Midbrain (tissue), 1 donor: ENCODE results near the gene TP53I11.

Source experiments
- DNase-seq: peaks from one replicate; lab custom pipeline; 2025; lab: John Stamatoyannopoulos, UW

Gene TP53I11, protein sequence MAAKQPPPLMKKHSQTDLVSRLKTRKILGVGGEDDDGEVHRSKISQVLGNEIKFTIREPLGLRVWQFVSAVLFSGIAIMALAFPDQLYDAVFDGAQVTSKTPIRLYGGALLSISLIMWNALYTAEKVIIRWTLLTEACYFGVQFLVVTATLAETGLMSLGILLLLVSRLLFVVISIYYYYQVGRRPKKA

DNA sequence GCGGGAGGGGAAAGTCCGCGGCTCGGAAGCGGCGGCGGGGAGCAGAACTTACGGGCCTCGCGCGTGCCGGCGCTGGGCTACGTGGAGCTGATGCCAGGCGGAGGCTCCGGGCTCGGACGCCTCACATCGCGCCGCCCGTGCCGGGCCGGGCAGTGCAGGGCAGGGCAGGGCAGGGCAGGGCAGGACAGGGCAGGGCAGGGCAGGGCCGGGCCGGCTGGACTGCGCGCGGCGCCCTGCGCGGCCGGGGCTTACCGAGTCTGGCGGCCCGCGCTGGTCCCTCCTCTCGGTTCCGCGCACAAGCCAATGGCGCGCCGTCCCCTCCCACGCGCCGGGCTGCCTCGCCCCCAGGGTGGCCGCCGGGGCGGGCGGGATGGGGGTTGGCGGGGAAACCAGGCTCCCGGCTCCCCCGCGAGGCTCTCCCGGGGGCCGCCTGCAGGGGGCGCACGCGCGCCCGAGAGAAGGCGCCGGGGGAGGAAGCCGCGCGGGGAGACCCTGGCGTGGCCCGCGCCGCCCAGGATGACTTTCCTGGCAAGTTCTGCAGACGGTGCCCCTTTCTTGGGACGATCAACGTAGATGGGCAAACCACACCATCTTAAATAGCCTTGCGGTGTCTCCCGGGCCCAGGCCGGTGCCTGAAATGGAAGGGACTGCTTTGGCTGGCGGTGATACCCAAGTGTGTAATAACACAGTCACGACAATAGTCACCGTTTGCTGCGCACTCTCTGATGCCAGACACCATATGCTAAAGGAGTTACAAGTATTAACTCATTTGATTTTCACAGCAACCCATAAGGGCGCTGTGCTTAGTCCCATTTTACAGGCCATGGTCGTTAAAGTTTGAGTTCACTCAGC is at the start of gene TP53I11:
Gene TP53I11 (minus strand): TSS at position 259 of the 852 bp plus-strand sequence. CDS start 12,548 bp downstream, outside the sequence.
- DNase-seq: peak; percentile 27

DNA sequence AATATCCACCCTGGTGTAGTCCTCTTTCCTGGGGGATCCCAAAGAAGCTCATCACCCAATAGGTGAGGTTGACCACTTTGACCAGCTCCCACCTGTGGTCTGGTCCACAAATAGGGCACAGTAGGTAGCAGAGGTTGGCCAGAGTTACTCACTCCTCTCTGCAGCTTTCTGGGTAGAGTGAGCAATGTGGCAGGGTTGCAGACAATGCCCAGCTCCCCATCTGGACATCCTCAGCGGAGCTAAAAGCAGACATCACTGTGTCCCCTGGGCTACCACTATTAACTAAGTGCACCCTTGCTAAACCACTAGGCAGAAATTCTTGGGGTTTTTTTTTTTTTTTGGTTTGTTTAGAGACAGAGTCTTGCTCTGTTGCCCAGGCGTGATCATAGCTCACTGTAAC is 48.4 kb upstream of the TP53I11 start:
- no peak for DNase-seq

DNA sequence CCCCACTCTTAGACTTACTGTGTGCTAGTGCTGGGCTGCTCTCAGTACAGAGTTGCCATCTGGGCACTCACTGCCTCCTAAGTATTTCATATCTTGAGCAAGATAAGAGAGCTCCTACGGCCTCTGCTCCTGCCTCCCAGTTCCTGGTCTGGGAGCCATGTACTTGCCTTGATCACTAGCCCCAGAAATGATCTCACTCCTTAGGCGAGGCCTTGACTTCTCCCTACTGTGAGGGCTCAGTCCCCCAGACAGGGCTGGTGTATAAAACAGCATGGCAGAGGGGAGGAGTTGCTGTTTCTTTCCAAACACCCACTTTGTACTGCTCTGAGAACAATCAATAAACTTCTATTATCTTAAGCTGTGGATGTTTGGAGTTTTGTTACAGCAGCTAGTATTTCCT is 47.4 kb upstream of the TP53I11 start:
- DNase-seq: no peak

DNA sequence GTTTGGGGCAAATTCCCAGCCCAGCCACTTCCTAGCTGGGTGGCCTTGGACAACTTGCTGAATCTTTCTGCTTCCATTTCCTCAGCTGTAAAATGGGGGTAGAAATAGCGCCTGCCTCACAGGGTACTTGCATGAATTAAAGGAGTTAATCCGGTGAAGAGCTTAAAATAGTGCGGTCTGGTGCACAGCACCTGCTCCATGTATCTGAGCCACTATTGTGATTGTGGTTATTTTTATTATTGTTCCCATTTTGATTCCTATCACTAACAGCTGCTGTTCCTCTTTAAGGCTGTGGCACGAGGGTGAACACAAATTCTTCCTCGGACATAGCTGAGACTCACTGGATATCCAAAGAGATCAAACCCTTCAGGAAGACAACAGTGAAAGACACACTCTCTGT is 46.9 kb upstream of the TP53I11 start:
- DNase-seq: no peak

DNA sequence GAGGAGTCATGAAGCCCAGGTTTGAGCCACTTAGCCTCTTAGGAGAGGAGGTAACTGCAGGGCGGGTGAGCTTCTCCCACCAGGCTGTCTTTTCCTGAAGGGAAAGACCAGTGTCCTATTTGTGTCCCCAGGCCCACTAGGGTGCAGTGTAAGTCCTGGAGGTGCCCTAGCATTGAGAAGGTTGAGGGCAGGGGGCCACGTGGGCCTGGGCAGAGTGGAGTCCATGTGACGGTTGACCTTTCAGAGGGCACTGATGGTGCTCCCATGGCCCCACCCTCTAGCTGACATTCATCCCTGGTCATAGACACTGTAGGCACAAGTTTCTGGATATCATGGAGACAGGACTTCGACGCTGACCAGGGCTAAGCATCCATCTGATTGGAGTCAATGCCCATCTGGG is 44.1 kb upstream of the TP53I11 start:
- DNase-seq: no peak

DNA sequence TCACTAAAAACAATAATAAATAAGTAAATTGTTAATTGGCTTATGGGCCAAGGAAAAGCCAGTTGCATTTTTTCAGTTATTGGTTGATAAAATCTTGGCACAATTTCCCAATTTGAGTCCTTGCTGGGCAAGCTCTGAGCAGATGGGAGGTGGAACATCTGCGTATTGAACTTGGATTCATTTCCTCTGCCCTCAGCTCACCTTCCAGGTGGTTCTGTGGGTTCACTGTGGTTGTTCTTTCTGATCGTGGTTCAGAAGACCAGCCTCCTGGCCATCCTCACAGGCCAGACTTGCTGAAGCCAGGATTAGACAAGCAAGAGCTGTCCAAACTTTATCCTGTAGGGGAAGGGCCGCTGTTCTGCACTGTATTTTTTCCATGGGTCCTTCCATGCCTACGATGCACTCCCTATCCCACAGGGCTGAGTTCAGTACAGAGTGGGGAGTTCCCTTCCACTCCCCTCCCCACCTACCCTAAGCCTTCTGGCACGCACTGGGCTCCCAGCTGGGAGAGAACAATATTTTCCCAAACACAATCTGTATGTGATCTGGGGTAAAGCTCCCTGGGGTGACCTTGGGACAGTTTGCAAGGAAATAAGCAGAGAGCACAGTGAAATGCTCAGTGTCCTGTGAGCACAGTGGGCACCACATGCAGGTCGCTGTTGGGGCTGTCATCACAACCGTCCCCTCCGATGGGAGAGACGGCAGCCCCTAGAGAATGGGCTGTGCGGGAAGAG is 43.5 kb upstream of the TP53I11 start:
- no peak for DNase-seq

DNA sequence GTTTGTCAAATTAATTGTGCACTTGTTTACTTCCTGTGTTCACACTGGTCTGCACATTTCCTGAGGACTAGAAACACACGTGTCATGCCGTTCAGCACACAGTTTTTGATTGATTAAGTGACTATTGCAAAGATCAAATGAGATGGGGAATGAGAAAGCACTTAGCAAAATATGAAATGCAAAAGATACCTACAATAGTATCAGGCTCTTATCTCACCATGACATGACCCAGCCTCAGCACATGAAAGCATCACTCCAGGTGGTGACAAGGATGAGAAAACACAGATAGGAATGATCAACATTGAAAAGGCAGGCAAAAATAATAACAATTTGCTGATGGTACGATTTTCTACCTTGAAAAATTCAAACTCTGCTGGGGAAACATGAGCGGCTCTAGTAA is 42.1 kb upstream of the TP53I11 start:
- no peak for DNase-seq

DNA sequence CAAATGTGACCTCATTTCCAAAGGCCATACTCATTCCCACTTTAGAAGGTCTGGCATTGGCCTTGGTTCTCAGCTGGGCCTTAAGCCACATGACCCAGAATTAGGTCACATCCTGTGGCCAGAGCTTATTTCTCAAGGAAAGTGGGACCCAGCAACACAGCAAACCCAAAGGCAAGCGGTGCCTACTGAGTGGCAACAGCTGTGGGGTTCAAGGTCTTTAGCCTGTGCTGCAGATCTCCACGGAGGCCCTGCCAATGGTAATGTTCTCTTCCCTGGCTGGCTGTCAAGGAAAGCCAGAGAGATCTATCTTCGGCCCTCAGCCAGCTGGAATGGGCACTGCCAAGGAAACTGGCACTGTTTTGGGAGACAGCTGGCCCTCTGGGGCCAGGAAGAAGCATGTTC is 41.5 kb upstream of the TP53I11 start:
- peak; percentile 21 for DNase-seq

DNA sequence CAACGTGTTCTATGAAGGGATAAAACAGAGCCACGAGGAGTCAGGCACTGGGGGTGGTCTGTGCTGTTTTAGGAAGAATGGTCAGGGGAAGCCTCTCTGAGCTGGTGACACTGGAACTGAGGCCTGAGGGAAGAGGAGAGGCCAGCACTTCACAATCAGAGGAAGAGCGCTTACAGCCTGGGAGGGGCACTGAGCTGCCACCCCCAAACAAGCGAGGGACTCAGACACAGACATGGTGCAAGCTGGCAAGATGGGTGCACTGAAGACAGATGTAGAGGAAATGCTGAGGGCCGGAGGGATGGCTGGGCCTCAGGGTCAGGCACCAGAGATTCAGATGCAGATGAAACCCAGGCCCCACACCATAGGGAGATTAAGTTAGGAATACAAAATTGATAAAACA is 40.0 kb upstream of the TP53I11 start:
- DNase-seq: no peak

DNA sequence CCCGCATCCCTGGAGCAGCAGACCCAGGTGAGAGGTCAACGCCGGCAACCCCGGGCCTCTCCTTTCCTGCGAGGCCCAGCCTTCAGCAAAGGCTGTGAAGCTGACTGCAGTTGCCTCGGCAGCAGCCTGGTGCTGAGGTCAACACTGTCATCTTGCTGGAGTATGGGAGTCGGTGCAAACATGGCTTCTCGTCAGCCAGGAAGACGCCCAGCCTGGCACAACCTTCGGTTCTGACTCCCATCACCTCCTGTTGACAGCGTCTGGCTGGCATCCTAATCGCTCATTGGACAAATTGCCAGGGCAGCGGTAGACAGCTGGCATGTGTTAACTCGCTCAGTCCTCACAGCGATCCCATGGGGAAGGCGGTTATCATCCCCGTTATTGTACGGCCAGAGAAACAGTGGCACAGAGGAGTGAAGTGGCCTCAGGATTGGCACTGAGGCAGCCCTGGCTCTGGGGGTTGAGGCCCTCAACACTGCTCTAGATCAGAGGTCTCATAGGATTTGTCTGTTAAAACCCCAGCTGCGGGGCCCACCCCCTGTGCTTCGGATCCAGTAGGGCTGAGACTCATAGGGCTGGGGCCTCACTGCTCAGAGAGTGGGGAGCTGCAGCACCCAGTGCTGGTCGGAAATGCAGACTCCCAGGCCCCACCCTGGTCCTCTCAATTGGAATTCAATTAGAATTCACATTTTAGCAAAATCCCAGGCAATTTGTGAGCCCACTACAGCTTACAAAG is 39.3 kb upstream of the TP53I11 start:
- DNase-seq: no peak

DNA sequence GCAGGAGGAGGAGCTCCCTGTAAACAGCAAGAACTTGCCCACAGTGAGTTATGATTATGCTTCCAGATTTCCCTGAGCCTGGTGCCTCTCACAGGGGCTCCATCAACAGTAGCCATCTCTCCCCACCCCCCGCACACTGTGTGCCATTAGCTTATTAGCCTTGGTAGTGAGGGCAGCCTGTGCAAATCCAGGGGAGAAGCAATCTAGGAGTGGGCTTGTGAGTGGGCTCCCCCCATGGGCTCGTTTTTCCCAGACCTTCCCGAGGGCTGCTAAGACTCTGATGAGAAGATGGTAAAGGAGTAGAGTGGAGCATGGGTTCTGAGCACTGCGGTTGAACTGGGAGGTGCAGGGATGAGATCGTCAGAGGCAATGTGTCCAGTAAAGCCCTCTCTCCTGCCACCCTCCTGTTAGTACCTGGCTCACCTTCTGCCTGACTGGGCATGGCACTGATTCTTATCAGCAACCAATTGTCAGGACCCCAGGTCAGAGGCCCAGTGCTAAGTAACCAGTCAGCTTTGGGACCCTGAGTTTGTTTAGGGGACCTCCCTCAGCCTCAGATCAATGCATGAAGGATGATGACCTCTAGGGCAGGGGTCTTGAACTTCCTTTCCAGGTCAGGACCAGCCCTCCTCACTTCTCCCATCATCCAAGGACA is 38.4 kb upstream of the TP53I11 start:
- no peak for DNase-seq

DNA sequence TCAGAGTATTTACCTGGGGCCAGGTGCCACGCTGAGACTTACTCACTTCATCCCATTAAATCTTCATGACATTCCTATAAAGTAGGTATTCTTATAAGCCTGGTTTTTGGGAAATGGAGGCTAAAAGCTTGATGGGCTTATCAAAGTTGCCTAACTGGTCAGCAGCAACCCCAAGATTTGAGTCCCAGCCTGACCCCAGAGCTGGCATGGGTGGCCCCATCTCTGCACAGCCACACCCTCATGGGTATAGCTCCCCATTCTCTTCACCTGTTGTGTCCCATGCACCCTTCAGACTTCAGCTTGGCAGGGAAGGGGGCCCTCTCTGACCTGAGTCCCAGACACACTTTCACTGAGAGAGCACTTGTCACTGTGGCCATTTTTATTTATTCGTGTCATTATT is 37.4 kb upstream of the TP53I11 start:
- no peak for DNase-seq

DNA sequence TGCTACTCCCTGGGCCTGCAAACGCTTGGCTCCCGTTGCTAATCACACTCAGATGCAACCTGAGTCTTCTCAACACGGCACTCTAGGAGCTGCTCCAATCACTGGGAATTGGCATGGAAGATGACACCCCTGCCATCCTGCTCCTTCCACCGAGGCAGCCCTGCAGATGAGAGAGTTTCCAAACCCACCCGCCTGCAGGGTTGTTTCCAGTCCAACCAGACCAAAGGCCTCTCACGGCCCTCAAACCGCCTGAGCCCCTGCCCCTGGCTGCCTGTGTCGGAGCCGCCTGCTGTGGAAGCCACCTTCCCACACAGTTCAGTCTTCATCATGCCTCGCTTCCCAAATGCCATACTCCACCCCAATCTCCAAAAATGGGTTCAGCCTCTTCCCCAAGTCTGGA is 36.8 kb upstream of the TP53I11 start:
- no peak for DNase-seq

DNA sequence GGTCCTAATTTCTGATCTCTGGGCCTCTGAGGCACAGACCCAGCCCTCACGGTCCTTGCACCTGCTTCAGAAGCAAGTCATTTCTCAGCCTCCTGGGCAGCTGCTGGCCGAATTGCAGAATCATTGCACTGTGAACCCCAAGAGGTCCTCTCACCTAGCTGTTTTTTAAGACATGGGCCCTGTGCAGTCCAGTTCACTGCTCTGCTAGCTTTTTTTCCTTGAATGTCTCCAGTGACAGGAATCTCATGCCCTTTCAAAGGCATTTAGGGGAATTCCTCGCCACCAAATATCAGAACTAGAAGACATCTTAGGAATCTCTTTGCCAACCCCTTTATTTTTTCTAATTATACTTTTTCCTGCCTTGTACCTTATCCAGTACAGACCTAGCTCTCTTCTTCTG is 35.6 kb upstream of the TP53I11 start:
- no peak for DNase-seq

DNA sequence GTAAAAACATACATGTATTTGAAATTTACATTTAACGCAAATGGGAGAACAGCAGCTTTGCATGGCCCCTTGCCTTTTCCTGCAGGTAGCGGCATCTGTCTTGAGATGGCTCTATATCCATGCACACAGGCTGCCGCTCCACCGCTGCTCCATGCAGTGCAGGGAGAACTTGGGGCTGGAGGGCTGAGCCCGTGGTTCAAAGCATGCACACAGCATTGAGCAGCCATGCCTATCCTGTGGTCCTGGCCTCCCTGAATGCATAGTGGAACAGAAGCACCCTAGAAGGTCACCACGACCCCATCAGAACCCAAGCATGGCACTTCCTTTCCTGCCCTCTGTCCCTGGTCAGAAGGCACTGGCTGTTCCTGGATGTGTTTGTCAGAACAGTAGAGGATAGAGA is 35.0 kb upstream of the TP53I11 start:
- no peak for DNase-seq

DNA sequence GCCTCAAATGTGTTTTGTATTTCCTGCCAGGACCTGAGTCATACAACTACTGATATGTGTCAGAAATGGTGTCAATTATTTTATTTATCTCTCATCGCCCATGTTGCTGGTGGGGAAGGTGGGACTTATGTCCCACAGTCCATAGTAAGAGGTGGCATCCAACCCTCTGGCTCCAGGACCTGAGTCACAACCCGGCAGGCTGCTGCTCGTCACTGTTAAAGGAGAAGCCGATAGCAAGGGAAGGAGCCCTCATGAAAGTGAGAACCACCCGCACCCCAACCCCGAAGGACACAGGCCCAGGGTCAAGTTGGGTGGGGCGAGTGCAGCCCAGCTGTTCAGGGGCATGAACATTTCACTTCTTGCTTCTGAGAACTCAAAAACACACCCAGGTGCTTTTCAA is 33.1 kb upstream of the TP53I11 start:
- DNase-seq: no peak

DNA sequence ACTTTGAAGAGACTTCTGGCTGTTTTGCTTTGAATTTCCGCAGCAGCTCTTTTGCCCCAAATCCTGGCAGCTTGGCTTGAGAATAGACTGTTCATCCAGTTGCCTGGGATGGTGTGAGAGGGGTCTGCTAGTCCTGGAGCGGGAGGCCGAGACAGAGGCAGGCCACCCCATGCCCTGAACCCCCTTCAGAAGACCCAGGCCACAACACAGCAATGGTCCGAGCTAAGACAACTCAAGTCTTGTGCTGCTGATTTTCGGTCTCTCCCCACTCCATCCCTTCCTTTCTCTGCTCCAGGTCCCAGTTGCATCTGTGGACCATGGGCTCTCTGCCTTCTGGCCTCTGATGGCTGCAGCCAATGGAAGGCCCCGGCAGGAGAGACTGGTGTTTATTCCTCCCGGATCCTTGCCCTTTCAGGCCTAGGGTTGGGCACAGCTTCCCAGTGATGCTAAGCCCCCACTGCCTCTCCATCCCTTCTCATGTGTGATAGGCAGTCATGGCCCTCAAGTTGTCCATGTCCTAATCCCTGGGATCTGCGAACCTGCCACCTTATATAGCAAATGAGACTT is 31.9 kb upstream of the TP53I11 start:
- no peak for DNase-seq

DNA sequence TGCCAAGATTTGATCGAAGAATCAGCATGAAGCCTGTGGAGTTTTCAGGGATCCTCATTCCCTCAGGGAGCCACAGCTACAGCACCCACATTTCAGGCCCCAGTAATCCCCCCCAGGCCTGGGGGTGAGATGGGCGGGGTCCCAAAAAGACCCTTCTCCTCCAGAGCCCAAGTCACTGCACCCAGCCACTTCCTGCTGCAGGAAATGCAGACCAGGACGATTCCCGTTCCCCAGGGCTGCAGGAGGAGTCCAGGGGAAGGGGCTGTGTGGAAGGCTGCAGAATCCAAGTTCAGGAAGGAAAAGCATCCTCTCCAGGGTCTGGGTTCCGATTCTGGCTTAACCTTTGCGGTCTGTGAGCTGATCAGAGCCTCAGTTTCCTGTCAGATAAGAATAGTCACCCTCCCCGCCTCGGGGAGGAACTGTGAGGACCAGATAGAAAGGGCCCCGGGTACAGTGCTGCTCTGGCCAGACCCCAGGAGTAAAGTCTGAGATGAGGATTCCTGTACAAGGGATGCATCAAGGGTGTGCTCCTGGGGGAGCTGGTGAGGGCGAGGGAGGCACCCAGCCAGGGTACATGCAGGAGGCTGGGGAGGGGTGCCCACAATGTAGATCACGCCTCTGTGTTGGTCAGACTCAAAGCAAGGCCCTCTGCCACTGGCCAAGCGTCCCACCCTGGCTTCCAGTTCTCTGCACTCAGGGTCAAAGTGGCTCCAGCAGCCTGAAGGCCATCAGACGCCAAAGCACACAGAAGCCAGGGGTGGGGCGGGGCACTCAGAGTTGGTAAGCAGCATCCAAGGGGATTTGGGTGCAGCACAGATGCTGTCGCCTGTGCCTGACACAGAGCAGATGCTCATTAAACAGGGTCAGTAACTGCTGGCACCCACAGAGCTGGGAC is 30.1 kb upstream of the TP53I11 start:
- DNase-seq: no peak

DNA sequence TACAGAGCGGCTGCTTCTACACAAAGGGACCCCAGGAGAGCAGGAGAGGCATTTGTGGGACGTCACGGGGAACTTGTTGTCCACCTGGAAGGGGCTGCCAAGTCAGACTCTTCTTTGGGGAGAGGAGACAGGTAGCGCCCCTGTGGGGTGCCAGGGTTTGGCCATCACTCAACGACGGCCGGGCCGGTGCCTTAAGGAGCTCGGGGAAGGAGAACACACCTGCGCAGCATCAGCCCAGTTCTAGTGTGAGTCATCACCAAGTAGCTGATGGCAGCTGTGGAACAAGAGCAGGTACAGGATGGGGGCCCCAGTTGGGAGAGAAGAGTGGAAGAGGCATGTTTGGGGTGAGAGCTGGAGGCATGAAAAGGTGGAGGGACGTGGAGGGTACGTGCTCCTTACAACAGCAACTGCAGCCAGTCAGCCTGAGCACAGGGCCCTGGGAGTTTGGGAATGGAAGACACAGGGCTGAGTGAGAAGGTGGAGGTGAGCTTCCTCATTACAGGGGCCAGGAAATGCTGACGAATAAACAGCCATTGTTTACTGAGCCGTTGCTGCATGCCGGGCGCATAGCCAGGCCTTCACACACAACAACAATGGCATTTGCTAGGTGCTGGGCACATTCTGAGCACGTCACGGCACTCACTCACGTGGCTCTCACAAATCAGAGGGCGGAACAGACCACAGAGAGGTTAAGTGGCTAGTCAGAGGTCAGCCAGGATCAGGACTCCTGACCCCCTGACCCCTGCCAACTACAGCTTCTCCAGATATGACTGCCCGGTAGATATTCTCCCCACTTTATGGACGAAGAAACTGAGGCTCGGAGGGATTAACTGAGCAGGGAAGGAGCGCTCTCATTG is 29.1 kb upstream of the TP53I11 start:
- no peak for DNase-seq

DNA sequence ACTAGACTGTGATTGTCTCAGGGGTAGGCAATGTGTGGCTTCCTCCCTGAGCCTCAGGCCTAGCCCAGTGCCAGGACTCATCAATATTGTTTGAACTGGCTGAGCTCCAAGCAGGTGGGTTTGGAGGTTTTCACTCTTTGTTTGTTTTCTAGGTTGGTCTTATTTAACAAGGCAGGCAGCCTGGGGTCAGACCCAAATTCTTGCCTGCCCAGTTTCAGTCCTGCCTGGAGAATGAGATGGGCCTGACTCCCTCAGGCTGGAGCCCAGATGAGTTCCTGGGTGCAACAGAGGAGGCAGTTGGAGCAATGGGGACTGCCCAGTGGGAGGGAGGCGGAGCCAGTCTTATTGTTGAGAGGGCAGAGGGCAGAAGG is 28.3 kb upstream of the TP53I11 start:
- no peak for DNase-seq
